Testis (tissue), 5 donors: Measurements from ENCODE around the gene ANKRD13C. TPM values are rescaled to one million over a fixed set of nuclear protein-coding genes. Genes with fewer than 3 reads are reported as not detected.

Experiments
- DNase-seq: peaks from one replicate; pipeline ENCODE4 v3.0.0-alpha.2; 2019
- H3K27ac ChIP-seq, 2 donors: fragments of 200-600 bp; sonication (generic); one replicate each; pipeline ENCODE4 v1.5.1; 2019
- H3K27me3 ChIP-seq: fragments of 200-600 bp; sonication (generic); one replicate; pipeline ENCODE4 v1.5.1; 2019
- H3K36me3 ChIP-seq: fragments of 200-600 bp; sonication (generic); one replicate; pipeline ENCODE4 v1.5.1; 2017; ENCODE audit warnings: low read depth; ENCODE audit errors: missing control alignments
- H3K4me1 ChIP-seq: fragments of 200-600 bp; sonication (generic); one replicate; pipeline ENCODE4 v1.5.1; 2019
- H3K4me3 ChIP-seq, 2 donors: fragments of 200-600 bp; sonication (generic); one replicate each; pipeline ENCODE4 v1.5.1; 2017 to 2019
- H3K9me3 ChIP-seq: fragments of 200-600 bp; sonication (generic); one replicate; pipeline ENCODE4 v1.5.1; 2017
- POLR2A ChIP-seq: fragments of 450-650 bp; IDR thresholded peaks from one replicate; pipeline ENCODE4 v1.6.1; 2017; ENCODE audit warnings: antibody characterized with exemption, mild to moderate bottlenecking, moderate library complexity
- WGBS, 2 donors: methylation state at CpG; one replicate each; pipeline ENCODE4 v1.1.5; 2018; 5-methylcytosine and 5-hydroxymethylcytosine counted together
- intact Hi-C: fragments of 100-400 bp; cut with DNase I; formaldehyde crosslinking; loops from one replicate; pipeline ENCODE4 v1.15.1; 2023; ENCODE audit warnings: low total_unique reads
- long read RNA-seq, 2 donors: transcript quantifications; one replicate each; lab custom pipeline, GENCODE V29; 2026
- polyA plus RNA-seq: library from polyadenylated mRNA; stranded (reverse); fragments of 350-450 nt; fragmentation: Illumina TruSeq; extraction: RNeasy Lipid Tissue Mini Kit (QIAGEN cat#74804); gene quantifications from one replicate; pipeline ENCODE4 v1.2.3, GENCODE V29; 2014; ENCODE audit warnings: low read depth, low replicate concordance; ENCODE audit not compliant: insufficient read depth
- total RNA-seq, 2 donors: library from RNA; depleted of rRNA; stranded (reverse); fragments of >200 nt; gene quantifications; one replicate each; pipeline ENCODE4 v1.2.3, GENCODE V29; 2016
- TF ChIP-seq, protein P1 (sequence below), 3 experiments: fragments of 450-650 bp in 2 of 3; fragments of 200-600 bp in 1 of 3; sonication (generic) in 1 of 3; IDR thresholded peaks; one replicate each; pipeline ENCODE4 v1.5.1; 2016 to 2019; ENCODE audit warnings: antibody characterized with exemption in 3 of 3, mild to moderate bottlenecking in 2 of 3, moderate library complexity in 1 of 3

The ANKRD13C gene, protein sequence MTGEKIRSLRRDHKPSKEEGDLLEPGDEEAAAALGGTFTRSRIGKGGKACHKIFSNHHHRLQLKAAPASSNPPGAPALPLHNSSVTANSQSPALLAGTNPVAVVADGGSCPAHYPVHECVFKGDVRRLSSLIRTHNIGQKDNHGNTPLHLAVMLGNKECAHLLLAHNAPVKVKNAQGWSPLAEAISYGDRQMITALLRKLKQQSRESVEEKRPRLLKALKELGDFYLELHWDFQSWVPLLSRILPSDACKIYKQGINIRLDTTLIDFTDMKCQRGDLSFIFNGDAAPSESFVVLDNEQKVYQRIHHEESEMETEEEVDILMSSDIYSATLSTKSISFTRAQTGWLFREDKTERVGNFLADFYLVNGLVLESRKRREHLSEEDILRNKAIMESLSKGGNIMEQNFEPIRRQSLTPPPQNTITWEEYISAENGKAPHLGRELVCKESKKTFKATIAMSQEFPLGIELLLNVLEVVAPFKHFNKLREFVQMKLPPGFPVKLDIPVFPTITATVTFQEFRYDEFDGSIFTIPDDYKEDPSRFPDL
- total RNA-seq: 10 to 100 TPM; 18.7 to 21.7 TPM
- 8.0 TPM for polyA plus RNA-seq
- long read RNA-seq, donor 1, full-length matches to known transcripts: 6 of 14 reads
- long read RNA-seq, donor 1, partial matches to known transcripts: 8 of 14 reads
- long read RNA-seq, donor 1, other reads (novel, unspliced or antisense): 0 of 14 reads
- long read RNA-seq, donor 2, full-length matches to known transcripts: 6 of 6 reads
- long read RNA-seq, donor 2, partial matches to known transcripts: 0 of 6 reads
- long read RNA-seq, donor 2, other reads (novel, unspliced or antisense): 0 of 6 reads

DNA sequence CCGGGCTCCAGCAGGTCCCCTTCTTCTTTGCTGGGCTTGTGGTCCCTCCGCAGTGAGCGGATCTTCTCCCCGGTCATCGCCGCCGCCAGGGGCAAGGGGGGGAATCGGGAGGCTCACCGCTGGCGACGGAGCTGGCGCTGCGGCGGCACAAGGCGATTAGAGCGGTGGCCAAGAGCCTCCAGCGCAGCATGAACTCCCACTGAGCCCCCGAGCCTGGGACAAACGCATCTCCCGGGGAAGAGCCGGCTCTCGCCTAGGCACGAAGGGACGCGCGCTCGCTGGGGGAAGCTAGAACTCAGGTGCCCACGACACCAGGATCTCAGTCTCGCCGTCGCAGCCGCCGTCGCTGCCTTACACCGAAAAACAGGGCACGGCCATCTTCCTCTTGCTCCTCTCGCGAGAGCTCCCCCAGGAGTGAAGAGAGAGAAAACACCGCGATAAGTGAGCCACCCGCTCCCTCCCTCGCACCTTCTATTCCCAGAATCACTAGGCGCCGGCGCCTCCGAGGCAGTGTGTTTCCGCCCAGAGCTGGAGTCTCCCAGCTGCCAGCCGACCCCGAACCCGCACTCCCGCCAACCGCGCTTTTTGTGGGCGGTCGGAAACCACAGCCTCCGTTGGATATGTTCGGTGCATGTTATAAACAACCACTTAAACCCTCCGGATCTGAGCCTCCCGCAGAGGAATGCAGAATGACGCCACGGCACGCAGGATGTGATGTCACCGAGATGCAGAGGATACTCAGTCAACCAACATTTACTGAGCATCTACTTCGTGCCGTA lies at the start of gene ANKRD13C:
Gene ANKRD13C, minus strand, starts transcription at position 391 of the 779 bp plus-strand sequence. Its CDS starts 314 bp downstream, at position 77.
- DNase-seq: peak; percentile 98
- peaks cover 11% of the 10 kb centered on the region for H3K4me1 ChIP-seq
- H3K27ac ChIP-seq: peak within 1 kb of the TSS; percentile 87 to 93
- H3K4me3 ChIP-seq: peak within 1 kb of the TSS; percentile 83 to 86
- TF ChIP-seq POLR2A: peak; percentile 64
- TF ChIP-seq, protein P1, sequence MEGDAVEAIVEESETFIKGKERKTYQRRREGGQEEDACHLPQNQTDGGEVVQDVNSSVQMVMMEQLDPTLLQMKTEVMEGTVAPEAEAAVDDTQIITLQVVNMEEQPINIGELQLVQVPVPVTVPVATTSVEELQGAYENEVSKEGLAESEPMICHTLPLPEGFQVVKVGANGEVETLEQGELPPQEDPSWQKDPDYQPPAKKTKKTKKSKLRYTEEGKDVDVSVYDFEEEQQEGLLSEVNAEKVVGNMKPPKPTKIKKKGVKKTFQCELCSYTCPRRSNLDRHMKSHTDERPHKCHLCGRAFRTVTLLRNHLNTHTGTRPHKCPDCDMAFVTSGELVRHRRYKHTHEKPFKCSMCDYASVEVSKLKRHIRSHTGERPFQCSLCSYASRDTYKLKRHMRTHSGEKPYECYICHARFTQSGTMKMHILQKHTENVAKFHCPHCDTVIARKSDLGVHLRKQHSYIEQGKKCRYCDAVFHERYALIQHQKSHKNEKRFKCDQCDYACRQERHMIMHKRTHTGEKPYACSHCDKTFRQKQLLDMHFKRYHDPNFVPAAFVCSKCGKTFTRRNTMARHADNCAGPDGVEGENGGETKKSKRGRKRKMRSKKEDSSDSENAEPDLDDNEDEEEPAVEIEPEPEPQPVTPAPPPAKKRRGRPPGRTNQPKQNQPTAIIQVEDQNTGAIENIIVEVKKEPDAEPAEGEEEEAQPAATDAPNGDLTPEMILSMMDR (IDR thresholded peaks at IDR 0.05): no peak
- no peaks in the 10 kb centered on the region for H3K27me3 ChIP-seq
- no peaks in the 10 kb centered on the region for H3K36me3 ChIP-seq
- intact Hi-C loops: no loop called here
- H3K9me3 ChIP-seq: no peaks in the 10 kb centered on the region
- WGBS, 2 donors: 0 to 1% methylated on average over 12 to 65 of the region's 65 CpGs

DNA sequence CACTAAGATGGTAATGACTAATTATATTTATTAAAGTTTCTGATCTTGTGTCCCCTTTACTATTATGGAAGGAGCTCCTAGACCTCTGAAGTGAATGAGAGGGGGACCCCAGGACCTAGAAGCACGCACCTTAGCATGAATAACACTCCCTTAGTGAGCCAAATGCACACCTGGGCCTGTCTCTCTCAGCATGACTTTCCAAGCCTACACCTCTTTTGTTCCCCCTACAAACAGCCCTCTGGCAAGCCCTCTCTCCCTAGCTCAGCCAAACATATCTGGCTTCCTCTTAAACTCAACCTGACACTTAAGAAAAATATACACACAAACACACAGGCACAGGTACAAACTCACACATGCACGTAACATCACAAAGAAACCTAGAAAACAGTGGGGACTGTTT lies 49.2 kb upstream of the ANKRD13C start:
- Histone ChIP-seq H3K36me3 (no peaks in the 10 kb centered on the region), H3K9me3 (no peaks in the 10 kb centered on the region), H3K4me1 (no peaks in the 10 kb centered on the region), H3K27ac (no peak overlapping the region), H3K4me3 (no peak overlapping the region), H3K27me3 (no peaks in the 10 kb centered on the region)
- WGBS, 2 donors: 85 to 89% methylated on average over 2 of the region's 2 CpGs
- TF ChIP-seq, protein P1 (IDR thresholded peaks at IDR 0.05): no peak
- no peak for TF ChIP-seq POLR2A
- intact Hi-C loops: no loop called here
- no peak for DNase-seq

DNA sequence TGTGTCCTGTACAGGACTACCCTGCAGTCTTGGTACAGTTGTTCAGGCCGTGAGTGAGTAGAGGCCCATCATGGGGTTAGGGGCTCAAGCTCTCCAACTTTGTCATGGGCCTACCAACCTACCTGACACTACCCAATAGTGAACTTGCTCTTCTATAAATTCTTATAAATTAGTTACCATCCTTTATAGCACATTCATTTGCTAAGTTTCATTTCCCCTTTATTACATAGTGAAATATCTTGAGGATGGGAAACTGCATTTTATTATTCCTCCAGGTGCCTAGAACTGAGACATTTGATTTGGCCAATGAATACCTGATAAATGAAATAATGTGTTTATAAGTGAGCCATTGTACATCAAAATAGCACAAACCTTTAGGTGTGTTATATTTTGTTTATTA lies 47.5 kb upstream of the ANKRD13C start:
- intact Hi-C loops: no loop called here
- no peak overlapping the region for H3K4me3 ChIP-seq
- TF ChIP-seq POLR2A: no peak
- TF ChIP-seq, protein P1 (IDR thresholded peaks at IDR 0.05): no peak
- H3K4me1 ChIP-seq: no peaks in the 10 kb centered on the region
- WGBS, 2 donors: 89 to 100% methylated on average over 1 of the region's 1 CpG
- H3K27ac ChIP-seq: no peak overlapping the region
- H3K27me3 ChIP-seq: no peaks in the 10 kb centered on the region
- no peak for DNase-seq
- no peaks in the 10 kb centered on the region for H3K9me3 ChIP-seq
- no peaks in the 10 kb centered on the region for H3K36me3 ChIP-seq

DNA sequence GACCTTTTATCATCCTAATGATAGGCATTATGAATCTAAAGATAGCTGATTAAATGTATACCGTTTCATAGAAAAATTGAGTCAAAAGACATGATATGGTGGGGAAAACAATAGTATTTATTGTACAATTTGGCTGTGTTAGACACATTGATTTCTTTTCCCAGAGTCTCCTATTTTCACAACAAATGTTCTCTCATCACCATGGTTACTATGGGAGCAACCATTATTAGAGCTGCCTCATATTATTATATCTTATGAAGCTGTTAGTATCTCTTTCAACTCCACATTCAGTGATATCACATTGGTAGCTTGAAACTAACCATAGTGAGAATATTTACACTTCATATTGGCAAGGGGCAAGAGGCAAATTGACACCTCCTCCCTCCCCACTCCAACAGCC lies 45.8 kb upstream of the ANKRD13C start:
- Histone ChIP-seq H3K27me3 (no peaks in the 10 kb centered on the region), H3K4me1 (no peaks in the 10 kb centered on the region), H3K9me3 (no peaks in the 10 kb centered on the region), H3K36me3 (no peaks in the 10 kb centered on the region), H3K27ac (no peak overlapping the region), H3K4me3 (no peak overlapping the region)
- 72 to 76% methylated on average over 1 of the region's 1 CpG for WGBS, 2 donors
- intact Hi-C loops: no loop called here
- TF ChIP-seq POLR2A: no peak
- TF ChIP-seq, protein P1 (IDR thresholded peaks at IDR 0.05): no peak
- DNase-seq: no peak
